ENCODE data around the gene LRP6.

Gene LRP6

GRCh38 chr12:12294215-12295005 is 27.6 kb upstream of the LRP6 start:
- DNase-seq (ENCODE audit: insufficient read length, low spot score): no peak
- no peak for FAIRE-seq
- TF ChIP-seq CTCF (IDR thresholded peaks at IDR 0.05; ENCODE audit: insufficient read depth, missing control alignments): no peak

GRCh38 chr12:12290206-12290605 is 23.4 kb upstream of the LRP6 start:
- no peak for TF ChIP-seq CTCF (IDR thresholded peaks at IDR 0.05; ENCODE audit: insufficient read depth, missing control alignments)
- DNase-seq (ENCODE audit: insufficient read length, low spot score) (no peak), FAIRE-seq (no peak)

GRCh38 chr12:12286441-12286840 is 19.6 kb upstream of the LRP6 start:
- FAIRE-seq: no peak
- TF ChIP-seq CTCF (IDR thresholded peaks at IDR 0.05; ENCODE audit: insufficient read depth, missing control alignments): no peak
- no peak for DNase-seq (ENCODE audit: insufficient read length, low spot score)

GRCh38 chr12:12282761-12283425 is 16.0 kb upstream of the LRP6 start:
- no peak for DNase-seq (ENCODE audit: insufficient read length, low spot score)
- no peak for TF ChIP-seq CTCF (IDR thresholded peaks at IDR 0.05; ENCODE audit: insufficient read depth, missing control alignments)
- FAIRE-seq: no peak

- no peak for FAIRE-seq
- DNase-seq (ENCODE audit: insufficient read length, low spot score): no peak
- TF ChIP-seq CTCF (IDR thresholded peaks at IDR 0.05; ENCODE audit: insufficient read depth, missing control alignments): no peak
These were observed 15.4 kb upstream of the LRP6 start for GRCh38 chr12:12282202-12282601.

GRCh38 chr12:12281134-12281533 is 14.3 kb upstream of the LRP6 start:
- TF ChIP-seq CTCF (IDR thresholded peaks at IDR 0.05; ENCODE audit: insufficient read depth, missing control alignments): no peak
- DNase-seq (ENCODE audit: insufficient read length, low spot score) (no peak), FAIRE-seq (no peak)

GRCh38 chr12:12278899-12279298 is 12.1 kb upstream of the LRP6 start:
- FAIRE-seq: no peak
- no peak for TF ChIP-seq CTCF (IDR thresholded peaks at IDR 0.05; ENCODE audit: insufficient read depth, missing control alignments)
- no peak for DNase-seq (ENCODE audit: insufficient read length, low spot score)
